A172 (cell line): Measurements from ENCODE around the gene JAK1. TPM values are rescaled to one million over a fixed set of nuclear protein-coding genes. Genes with fewer than 3 reads are reported as not detected.

Experiments used
- DNase-seq: peaks from one replicate; pipeline ENCODE4 v3.0.0-alpha.2; 2015; ENCODE audit warnings: low spot score
- total RNA-seq: library from RNA; depleted of rRNA; stranded (reverse); fragments of >200 nt; shearing (Covaris generic); gene quantifications from 2 replicates; pipeline ENCODE4 v1.2.3, GENCODE V29; 2014

JAK1 gene
- total RNA-seq, 1 experiment from 2014 or later, result 70.5 TPM

- DNase-seq, result no peak
Observed at GRCh38 chr1:64892576-64893573, 73.5 kb downstream of the JAK1 start.

DNA sequence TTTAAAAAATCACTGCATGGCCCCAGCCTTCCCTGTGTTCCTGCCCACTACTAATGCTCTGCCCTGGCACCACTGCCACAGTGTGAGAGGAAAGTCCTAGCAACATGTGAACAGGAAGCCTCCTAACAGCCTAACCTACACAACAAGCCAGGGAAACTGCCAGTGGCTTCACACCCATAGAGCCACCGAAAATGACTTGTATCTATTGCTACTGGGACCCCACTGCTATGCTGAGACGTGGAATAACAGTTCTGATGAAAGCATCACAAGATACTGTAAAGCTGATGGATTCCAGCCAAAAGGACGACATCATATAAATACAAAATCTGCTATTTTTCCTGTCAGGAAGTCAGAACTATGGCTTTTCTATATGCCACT, 74.9 kb downstream of the JAK1 start:
- DNase-seq, result no peak

GRCh38 chr1:64890699-64891447, 75.5 kb downstream of the JAK1 start:
- no peak for DNase-seq

GRCh38 chr1:64887689-64888217, 78.6 kb downstream of the JAK1 start:
- no peak for DNase-seq

- DNase-seq, result no peak
Observed at GRCh38 chr1:64886877-64887276, 79.5 kb downstream of the JAK1 start.

- DNase-seq, result no peak
Observed at GRCh38 chr1:64885648-64886047, 80.7 kb downstream of the JAK1 start.

DNA sequence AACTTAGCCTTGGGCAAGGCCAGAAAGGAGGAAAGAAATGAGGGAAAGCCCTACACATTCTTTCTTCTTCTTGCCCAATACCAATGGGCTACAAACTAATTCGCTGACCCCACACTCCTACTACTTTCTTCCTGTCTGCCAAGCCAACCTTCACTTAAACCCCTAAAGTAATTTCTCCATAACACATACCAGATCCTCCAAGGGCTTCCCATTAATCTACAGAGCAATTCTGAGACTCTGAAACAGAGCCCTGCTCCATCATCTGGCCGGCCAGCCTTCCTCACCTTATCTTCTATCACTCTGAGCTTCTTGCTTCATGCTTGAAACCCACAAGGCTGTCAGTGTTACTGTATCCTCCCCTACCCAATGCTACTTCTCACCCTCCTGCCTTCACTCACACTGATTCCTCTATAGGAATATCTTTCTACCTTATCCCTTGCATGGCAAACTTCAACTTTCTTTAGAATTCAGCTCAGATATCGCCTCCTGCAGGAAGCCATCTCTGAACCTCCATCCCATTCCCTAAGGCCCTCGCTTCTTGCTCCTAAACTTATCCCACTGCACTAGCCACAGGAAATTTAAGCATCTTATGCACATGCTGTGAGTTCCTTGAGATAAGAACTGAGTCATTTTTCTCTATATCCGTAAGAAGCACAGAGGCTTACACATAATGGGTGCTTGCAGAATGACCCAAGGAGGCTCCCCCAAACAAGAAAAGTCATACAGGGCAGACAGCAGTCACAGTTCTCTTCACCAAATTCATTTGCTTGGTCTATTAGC, 81.9 kb downstream of the JAK1 start:
- DNase-seq, result peak; percentile 28

DNA sequence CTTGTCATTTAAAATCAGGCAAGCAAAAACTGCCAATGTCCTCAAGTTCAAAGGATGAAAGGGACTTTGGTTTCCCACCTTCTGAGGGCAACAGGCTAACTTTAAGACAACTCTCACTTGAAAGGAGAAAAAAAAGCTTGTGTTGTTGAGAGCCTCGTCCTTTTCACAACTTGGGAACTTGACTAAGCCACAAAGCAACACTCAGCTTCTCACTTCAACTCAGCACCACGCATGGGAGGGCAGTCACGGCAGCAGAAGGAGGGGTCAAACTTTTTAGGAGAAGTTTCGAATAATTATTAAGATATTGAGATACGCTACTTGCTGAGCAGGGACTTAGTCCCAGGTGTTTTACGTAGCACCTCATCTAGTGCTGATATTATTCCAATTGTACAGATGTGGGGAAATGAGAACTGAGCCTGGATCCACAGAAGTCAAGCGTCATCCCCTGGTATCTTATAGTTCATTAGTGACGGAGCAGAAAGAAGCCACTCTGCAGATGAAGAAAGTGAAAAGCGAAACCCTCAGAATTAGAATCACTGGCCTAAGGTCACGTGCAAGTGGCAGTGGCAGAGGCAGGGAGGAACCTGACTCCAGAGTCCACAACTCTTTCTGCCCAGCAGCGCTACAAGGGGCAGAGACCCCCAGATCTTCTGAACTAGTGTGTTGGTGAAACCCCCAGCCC, 83.6 kb downstream of the JAK1 start:
- DNase-seq, result no peak

- peak; percentile 17 for DNase-seq
Observed at GRCh38 chr1:64881281-64881680, 85.1 kb downstream of the JAK1 start.

DNA sequence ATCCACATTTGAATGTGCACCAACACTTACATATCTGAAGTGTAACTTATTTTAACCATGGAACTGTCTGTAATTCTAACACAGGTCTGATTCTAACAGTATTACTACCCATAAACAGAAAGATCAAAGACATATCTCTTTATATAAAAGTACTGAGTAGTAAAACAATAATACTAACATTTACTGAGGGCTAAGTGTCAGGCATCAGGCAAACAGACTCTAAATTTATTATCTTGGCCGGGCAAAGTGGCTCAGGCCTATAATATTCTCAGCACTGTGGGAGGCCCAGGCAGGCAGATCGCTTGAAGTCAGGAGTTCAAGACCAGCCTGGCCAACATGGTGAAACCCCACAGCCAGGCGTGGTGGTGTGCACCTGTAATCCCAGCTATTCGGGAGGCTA, 85.9 kb downstream of the JAK1 start:
- no peak for DNase-seq

DNA sequence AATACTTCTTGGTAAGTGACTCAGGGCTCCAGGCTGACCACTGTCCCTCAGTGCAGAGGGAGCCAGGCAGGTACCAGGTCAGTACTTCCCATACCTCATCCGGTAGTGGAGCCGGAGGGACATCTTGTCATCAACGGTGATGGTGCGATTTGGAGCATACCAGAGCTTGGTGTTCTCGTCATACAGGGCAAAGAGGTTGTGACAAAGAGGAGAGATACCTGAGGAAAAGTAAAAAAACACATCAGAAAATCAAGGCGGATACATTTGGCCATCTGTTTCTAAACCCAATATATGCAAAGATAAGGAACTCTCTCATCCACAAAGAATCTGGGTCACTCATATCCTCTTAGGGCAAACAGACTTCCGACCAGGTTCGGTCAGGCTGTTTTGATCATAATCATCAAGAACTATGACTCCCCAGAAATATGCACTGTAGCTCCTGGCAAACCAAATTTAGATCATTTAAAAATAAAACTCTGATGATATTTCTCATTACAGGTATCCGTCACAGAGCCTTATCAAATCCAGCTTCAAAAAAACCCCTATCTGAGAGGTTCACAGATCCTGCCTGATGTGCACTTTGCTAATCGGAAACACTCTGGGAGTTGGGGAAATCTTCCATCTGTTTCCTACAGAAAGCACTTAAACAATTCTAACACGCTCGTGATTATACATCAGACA, 87.3 kb downstream of the JAK1 start:
- DNase-seq, result no peak

- no peak for DNase-seq
Observed at GRCh38 chr1:64878090-64878489, 88.3 kb downstream of the JAK1 start.

- DNase-seq, result no peak
Observed at GRCh38 chr1:64877598-64877997, 88.8 kb downstream of the JAK1 start.

GRCh38 chr1:64877151-64877550, 89.2 kb downstream of the JAK1 start:
- DNase-seq, result no peak

GRCh38 chr1:64875606-64876005, 90.7 kb downstream of the JAK1 start:
- DNase-seq, result no peak

DNA sequence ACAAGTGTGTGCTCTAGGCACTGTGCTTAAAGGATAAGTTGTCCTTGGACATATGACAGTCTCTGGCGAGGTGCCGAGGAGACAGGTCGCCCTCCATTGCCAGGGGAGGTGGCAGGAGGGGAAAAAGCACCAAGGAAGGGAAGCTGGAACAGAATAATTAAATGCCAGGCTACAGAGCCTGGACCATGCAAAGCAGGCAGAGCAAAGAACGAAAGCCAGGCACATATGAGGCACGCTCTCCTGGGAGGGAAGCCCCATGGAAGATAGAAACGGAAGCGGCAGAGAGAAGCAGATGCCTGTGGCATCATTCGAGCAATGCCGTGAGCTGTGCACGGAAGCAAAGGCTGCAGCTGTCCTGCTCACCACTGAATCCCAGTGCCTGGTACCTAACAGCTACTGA, 91.2 kb downstream of the JAK1 start:
- no peak for DNase-seq

DNA sequence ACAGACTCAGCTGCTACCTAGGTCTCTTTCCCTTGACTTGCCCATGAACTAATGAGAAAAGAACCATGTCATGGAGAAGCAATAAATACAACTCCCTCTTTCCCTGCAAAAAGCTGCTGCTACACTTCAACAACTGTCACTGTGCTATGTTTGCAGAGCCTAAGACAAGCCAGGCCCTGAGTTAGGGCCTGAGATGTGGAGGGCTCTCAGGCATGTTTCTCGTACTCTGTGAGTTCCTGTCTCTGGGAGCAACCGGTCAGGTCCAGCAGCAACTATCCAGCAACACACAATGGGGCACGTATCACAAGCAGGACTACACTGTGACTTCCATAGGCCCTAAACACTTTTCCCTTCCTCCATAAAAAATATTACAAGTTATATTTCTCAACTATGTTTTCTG, 91.7 kb downstream of the JAK1 start:
- no peak for DNase-seq

DNA sequence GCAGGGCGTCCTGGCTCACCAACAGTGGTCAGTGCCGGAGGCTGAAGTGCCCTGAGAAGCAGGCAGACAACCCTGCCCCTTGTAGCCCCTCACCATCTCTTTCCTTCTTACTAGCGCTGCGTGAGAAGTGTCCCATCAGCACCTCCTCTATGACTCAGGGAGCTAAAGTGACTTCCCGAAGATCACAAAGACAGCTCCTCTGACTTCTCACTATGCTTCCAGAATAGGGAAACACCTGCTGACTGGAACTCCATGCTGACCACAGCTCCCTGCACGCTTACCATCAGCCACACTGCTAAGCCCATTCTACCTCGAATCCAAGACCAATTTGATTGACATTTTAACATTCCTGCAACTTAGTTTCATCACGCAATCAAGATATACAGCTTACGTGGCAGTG, 92.8 kb downstream of the JAK1 start:
- DNase-seq, result no peak

DNA sequence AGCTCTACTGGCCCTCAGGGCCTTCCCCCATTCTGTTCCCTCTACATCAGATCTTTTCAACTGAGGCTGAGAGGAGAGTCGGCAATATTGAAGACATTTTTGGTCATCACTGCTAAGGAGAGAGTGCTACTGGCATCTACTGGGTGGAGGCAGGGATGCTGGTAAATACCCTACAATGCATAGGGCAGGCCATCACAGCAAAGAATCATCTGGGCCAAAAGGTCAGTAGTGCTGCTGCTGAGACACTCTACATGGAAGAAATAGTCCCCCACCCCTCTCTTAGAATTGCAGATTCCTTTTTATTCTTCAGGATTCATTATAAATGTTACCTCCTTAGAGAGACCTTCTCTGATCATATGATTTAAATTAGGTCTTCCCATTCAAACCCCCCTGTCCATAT, 94.3 kb downstream of the JAK1 start:
- no peak for DNase-seq

- DNase-seq, result no peak
Observed at GRCh38 chr1:64871256-64871655, 95.1 kb downstream of the JAK1 start.

GRCh38 chr1:64867266-64867665, 99.1 kb downstream of the JAK1 start:
- DNase-seq, result no peak
